NCI-H1417 treated with DMSO at 0.1 percent for 48 hours (cell line): Measurements from ENCODE around the gene SLC35A4.

Experiments used
- DNase-seq: peaks from one replicate; lab custom pipeline; 2025; lab: John Stamatoyannopoulos, UW

Gene SLC35A4, protein sequence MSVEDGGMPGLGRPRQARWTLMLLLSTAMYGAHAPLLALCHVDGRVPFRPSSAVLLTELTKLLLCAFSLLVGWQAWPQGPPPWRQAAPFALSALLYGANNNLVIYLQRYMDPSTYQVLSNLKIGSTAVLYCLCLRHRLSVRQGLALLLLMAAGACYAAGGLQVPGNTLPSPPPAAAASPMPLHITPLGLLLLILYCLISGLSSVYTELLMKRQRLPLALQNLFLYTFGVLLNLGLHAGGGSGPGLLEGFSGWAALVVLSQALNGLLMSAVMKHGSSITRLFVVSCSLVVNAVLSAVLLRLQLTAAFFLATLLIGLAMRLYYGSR

DNA sequence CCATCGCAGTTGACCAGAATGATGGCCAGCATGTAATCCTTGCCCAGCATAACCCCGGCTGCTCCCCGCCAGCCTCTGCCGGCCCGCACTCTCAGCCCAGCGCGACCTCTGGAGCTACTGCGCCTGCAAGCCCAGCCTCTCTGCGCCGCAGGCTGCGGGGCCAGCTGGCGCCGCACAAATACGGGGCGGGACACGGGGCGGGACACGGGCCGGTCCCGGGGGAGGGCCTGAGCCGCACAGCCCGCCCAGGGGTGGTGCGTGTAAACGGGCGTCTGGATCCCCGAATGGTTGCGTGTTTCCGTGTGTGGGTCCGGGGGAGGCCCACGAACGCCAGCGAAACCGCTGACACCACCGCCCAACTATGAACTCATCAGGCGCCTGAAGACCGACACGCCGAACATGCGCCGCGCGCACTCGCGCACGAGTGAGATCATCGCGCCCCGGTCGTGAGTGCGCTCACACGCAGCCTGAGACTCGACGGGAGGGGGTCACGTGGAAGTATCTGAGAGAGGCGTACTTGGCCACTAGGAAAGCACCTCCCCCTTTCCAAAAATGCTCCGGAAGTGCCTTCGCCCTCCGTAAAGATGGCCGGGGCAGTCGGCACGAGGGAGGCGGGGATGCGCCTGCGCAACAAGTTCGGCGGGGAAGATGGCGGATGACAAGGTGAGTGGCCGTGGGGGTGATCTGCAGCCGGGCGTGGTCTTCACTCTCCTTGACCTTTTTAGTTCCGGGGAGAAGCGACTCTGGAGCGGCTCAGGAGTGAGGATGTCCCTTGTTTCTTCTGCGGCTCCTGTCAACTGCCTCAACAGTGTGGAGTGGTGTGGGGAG, at the start of gene SLC35A4, which contains the start of gene APBB3:
Gene SLC35A4 (plus strand): TSS at position 633 of the 828 bp plus-strand sequence. CDS start 2,342 bp downstream, outside the sequence.
Gene APBB3 (minus strand): TSS at position 403 of the 828 bp plus-strand sequence. CDS start 353 bp downstream, at position 50.
- peak; percentile 64 for DNase-seq

DNA sequence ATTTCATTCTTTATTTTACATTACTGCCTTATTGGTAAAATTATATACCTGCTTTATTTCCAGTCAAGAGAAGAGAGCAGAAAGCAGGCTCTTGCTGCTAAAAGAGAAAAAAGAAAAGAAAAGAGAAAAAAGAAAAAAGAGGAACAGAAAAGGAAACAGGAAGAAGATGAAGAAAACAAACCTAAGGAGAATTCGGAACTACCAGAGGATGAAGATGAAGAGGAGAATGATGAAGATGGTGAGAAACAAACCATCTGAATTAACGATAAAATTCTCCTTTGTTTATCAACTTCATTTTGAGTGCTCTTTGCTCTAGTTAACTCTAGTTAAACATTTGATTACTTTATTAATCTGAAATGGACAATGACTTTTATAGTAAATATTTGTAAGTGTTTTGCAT, 40.6 kb upstream of the SLC35A4 start:
- no peak for DNase-seq

DNA sequence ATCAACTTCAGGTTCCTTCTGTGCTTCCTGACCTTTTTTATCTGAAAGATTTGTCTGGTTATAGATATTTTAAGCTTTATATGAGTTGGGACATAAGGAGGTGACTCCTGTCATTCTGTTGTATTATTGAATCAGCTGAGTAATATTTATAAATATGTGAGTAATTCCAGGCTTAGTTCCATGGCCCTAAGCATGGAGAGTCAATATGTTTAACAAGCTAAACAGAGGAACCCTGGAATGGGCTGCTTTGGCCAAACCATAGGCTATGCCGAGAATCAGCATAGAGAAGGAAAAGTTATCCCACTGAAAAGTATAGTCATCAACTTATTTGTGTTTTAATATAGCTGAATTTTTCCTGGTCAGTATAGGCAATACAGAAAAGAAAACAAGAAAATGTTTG, 24.4 kb upstream of the SLC35A4 start:
- no peak for DNase-seq

DNA sequence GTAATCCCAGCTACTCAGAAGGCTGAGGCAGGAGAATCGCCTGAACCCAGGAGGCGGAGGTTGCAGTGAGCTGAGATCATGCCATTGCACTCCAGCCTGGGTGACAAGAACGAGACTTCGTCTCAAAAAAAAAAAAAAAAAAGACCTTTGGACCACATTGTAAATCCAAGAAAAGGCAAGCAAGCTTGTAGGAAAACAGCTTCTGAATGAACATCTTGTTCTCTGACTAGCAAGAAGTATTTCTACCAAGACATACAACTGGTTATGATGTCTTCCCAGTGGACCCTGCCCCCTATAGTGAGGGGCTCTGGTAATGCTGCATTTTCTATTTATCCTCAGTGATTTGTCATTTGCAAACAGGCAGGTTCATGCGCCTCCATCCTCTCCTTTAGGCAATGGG, 21.7 kb upstream of the SLC35A4 start:
- DNase-seq: no peak

DNA sequence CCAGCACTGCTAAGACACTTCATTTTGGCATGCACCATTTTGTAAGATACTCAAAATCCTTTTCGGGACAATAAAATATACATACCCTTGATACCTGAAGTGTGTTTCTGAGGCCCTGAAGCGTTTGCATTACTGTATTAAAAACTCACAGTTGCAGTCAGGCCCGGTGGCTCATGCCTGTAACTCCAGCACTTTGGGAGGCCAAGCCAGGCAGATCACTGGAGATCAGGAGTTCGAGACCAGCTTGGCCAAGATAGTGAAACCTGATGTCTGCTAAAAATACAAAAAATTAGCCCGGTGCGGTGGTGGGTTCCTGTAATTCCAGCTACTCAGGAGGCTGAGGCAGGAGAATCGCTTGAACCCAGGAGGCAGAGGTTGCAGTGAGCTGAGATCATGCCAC, 19.6 kb upstream of the SLC35A4 start:
- no peak for DNase-seq

DNA sequence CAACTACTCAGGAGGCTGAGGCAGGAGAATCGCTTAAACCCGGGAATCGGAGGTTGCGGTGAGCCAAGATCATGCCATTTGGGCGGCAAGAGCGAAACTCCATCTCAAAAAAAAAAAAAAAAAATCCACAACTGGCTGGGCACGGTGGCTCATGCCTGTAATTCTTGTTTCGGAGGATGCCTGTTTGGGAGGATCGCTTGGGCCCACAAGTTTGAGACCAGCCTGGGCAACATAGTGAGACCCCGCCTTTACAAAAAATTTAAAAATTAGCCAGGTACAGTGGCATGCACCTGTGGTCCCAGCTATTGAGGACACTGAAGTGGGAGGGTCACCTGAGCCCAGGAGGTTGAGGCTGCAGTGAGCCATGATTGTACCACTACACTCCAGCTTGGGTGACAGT, 19.0 kb upstream of the SLC35A4 start:
- DNase-seq: no peak

DNA sequence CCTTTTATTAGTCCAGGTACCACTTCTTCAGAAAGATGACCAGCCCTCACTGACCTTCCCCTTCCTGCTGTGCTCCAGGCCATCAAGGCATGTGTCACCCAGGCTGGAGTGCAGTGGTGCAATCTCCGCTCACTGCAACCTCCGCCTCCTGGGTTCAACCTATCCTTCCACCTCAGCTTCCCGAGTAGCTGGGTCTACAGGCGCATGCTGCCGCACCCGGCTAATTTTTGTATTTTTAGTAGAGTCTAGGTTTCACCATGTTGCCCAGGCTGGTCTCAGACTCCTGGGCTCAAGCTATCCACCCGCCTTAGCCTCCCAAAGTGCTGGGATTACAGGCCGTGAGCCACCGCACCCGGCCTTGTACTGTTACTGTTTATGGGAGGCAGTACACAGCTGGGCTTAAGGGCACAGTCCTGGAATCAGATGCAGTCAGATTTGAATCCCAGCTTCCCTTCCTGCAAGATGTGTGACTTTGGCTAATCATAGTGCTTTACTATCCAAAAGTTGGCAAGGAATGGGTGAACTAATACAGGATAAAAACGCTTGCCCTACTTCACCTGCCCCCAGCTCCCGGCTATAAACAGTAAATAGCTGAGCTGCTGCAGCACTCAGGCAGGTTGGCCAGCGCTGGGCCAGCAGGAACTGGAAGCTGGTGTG, 17.6 kb upstream of the SLC35A4 start:
- no peak for DNase-seq

DNA sequence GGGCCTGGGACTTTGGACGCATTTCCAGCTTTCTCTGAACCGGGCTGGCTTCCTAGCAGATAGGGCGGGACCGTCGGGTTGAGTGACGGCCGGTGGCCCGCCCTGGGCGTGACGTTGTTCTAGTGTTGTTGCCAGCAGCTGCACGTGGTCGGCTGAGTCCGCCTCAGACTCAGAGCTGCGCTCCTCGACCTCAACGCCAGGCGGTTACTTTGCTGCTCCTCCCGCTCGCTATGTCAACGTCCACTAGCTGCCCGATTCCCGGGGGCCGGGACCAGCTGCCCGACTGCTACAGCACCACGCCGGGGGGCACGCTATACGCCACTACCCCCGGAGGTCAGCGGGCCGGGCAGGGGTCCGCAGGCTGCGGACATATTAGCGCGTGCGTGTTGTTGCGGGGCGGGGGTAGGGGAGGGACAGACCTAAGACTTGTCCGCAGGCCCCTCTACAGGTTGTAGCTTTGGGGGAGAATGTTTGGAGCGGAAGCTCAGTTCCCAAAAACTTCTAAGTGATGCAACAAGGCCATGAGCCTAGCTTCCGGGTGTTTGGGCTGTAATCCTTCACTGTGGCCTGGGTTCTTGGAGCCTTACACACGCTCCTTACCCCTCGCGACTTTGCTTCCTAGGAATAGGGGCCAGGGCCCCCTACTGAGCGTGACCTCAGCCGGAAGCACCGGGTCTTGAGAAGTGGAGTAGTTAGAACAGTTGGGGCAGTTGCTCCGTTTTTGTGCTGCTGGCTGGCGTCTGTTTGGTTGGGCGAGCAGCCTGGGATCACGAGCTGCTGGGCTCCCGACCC, 16.9 kb upstream of the SLC35A4 start, which contains the start of gene EIF4EBP3:
Gene EIF4EBP3 (plus strand): TSS at position 155 of the 792 bp plus-strand sequence. CDS start 76 bp downstream, at position 231.
- DNase-seq: no peak

DNA sequence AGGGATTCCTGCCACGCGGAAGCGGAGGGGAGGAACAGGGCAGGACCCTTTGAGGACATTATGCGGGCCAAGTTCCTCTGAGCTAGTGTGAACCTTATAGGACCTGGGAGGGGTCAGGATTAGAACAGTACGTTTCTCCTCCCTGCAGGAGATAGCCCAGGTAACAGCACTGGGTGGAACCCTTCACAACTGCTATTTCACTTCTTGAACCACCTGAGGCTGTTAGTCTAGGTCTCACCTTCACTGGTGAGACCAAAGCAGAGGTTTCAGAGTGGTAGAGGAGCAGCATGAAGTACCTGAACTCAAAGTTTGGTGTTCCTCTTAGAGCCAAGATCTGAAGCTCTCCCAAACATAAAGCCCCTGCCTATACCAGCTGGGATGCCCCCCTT, 16.3 kb upstream of the SLC35A4 start:
- DNase-seq: no peak

DNA sequence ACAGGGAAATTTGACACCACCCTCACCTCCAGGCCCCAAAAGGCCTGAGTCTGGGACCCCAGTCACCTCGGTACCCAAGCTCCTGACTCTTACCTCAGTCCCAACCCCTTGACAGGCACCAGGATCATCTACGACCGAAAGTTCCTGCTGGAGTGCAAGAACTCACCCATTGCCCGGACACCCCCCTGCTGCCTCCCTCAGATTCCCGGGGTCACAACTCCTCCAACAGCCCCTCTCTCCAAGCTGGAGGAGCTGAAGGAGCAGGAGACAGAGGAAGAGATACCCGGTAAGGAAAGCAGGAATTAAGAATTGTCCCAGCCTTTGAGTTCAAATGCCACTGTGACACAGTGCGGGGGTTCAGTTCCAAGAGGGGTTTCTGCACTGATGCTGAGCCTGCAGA, 15.8 kb upstream of the SLC35A4 start:
- no peak for DNase-seq

DNA sequence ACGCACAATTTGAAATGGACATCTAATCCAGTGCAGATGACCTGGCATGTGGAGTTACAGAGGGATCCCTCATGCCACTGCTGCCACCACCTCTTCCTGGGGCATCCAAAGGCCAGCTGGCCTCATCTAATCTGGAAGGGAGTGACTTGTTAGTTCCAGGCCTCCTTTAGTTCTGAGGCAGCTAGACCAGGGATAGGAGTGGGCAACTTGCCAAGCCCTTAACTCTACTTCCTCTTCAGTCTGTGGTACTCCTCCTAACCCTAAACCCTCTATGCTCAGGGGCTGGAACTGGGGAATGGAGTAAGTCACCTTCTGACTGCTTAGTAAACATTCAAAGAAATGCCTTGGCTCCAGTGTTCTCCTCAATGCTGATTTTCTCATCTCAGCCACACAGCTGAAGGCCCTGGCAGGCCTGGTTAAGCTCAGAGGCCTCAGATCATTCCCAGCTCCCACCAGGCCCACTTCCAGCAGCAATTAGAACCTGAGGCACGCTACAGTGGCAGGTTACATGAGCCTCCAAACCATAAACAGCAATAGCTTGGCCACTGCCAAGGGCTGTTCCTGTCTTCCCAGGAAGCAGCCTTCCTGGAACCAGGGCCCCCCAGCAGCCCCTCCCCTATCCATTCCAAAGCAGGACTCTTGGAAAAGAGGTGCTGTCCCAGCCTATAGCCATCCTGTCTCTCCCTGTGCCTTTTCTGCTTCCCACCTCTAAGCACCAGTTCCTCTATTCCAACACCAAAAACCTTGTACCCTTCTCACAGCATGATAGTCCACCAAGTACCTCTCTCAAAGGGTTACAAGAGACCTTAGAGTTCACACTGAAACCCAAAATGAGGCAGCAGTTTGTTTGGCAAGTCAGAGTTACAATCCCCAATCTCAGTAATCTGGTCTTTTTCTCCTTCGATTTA, 15.1 kb upstream of the SLC35A4 start:
- DNase-seq: no peak

DNA sequence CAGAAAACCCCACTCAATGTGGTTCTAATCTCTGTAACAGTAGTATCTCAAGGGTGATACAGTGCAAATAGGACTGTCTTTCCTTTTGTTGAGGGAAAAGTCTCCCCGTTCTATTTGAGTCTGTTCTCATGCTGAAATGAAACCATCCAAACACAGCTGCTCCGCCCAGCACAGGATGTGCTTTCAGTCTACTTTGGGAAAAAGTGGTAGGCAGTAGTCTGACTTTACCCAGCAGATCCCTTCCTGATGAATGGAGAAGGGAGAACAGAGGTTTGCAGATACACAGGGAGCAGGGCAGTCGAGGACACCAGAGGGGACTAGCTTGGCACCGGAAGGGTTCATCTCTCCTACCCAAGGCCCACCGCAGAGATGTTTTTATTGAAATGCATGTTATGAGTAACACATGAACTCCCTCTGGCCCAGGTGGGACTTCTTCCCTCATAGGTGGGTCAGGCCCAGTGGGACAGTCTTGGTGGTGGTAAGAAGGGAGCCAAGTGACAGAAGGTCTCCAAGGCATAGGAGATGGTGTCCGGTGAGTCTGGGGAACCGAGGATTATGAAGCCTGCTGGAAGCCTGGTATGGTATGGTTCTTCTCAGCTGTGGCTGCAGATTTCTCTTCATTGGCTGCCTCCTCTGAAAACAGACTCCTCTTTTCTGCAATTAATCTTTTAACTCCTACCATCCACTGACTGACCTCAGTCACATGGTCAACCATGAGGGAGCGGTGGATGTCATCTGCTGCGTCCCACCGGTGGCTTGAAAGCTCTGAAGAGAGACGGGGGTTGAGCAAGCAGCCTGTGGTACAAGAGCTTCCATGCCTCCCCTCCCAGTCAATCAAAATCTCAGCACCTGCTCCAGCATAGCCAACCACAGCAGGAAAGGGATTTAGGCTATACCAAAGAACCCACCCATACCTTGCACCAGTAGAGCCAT, 14.2 kb upstream of the SLC35A4 start:
- no peak for DNase-seq

DNA sequence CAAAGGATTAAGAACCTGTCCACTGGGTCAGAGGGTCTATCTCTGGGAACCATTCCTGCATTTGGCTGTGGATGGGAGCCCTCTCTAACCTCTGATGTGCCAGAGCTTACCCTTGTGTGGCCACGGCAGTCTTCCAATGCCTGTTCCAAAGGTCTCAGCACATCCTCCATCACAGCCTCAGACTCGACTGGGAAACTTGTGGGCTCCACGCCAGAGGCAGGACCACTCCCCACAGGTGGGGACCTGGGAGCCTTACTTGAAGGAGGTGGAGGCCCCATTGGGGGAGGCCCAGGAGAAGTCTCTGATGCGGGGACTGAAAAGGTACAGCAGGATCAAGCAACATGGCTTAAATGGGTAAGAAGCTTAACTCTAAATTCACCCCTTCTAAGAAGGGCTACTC, 12.8 kb upstream of the SLC35A4 start:
- no peak for DNase-seq

DNA sequence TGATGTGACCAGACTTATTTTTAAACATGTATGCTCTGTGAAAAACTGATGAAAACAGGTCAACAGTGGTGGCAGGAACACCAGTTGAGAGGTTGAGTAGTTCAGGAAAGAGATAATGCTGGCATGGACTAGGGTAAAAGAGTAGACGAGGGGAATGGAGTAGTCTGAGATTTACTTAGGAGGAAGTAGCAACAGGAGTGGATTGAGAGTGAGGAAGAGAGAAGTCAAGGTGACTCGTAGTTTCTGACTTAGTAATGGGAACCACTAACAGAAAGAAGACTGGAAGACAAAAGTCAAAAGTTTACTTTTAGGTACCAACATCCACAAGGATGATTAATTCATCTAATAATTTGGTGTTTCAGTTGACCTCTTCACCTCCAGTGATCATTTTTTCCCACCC, 11.0 kb upstream of the SLC35A4 start:
- no peak for DNase-seq

DNA sequence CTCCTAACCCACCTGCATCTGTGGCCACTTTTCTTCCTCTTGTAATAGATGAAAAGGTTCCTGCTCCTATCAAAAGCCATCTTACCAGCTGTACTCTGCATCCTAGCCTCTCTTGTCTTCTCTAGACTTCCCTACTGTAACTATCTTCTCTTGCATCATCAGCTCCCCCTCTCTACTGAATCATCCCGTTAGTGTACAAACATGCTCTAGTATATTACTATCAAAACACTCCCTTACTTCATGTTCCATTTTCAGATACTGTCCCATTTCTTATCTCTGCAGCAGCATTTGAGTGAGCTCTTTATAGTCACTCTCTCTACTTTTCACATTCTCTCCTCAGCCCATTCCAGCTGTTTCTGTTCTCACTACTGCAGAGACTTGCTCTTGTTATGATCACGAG, 10.2 kb upstream of the SLC35A4 start:
- no peak for DNase-seq

DNA sequence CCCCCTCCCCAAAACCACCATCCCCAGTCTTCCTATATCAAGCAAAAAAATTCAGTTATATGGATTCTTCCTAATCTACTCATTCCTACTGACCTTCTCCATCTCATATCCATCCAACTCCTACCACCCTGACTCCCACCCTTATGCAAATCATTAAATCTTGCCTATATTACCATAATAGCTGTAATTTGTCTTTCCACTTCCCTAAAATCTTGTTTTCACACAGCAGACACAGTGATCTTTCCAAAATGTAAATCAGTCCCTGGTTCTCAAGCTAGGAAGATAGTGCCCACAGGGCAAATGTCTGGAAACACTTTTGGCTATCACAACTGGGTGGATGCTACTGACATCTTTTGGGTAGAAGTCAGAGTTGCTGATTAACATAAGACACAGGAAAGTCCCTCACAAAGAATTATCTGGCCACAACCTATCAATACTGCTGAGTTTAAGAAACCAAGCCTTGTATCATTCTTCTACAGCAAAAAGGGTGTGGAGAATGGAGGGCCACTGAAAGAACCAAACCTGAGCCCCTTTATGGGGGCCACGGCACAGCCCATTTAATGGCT, 8.8 kb upstream of the SLC35A4 start:
- no peak for DNase-seq

DNA sequence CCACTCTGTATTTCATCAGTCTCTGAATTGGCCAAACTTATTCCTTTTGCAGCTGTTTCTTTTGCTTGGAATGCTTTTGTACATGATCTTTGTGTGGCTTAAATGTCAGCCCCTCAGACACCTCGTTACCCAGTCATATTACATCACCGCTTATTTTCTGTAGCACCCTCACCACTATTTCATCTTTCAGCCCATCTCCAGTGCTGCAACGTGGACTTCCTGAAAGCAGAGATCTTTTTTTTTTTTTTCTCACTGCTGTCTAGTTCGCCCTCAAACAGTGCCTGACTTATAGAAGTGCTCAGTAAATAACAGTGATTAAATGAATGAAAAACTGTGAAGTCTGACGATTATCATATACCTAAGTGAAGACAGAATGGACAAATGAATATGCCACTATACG, 8.2 kb upstream of the SLC35A4 start:
- no peak for DNase-seq

DNA sequence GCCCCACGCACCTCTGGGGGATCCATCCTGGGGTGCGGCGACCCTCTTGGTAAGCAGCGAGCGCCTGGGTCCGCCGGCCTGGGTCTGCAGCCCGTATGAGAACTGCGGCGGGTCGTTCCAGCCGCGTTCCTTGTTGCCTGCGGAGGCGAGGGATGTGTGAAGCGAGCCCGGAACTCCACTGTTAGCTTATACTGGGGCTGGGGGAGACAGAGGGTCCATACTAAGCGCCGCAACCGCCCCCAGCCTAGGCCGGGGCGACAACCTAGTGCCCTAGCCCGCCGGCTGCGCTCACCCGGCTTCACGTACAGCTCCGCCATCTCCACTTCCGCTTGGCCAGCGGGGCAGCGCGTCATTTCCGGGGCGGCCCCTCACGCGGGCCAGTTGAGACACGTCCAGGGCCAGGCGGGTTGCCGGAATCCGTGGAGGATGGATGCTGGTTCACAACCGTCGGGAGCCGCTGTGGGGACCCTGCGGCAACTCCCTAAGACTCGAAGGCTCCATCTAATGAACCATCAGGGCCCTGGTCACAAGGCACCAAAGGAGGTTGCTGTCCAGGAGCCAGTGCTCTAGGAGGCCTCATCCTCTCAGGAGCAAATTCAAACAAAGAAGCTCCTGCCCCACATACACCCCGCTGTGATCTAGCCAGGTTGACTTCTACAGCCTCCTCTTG, 7.4 kb upstream of the SLC35A4 start, which contains the start of gene SRA1:
Gene SRA1 (minus strand): TSS at position 338 of the 670 bp plus-strand sequence. CDS start 21 bp downstream, at position 317.
- DNase-seq: peak; percentile 49

DNA sequence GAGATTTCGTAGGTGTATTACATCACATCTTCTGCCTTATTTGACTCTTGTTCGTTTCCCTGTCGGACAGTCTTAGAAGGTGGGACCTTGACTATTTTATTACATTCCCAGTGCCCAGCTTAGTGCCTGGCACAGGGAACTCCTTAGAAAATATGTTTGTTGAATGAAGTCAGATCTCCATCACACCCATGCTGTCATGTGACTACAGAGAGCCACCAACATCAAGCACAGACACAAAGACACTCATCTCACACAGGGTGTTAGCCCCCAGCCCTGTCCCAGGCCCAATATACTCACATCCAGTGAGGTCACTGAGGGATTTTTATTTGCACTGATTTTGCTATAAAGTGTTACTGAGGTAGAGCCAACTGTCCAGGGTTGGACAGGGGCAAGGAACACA, 6.7 kb upstream of the SLC35A4 start:
- DNase-seq: no peak
